OCI-LY7 (cell line): ENCODE measurements around the gene SYDE2.

Source experiments
- EZH2phosphoT487 ChIP-seq: fragments of 200-600 bp; sonication (generic); IDR thresholded peaks from 2 replicates; pipeline ENCODE4 v1.6.1; 2018; ENCODE audit warnings: low read depth, borderline replicate concordance, mild to moderate bottlenecking, mixed run types, antibody characterized with exemption, low read length, moderate library complexity, mixed read lengths
- TF ChIP-seq, protein P1 (sequence below): fragments of 200-600 bp; sonication (generic); conservative IDR thresholded peaks from 2 replicates; pipeline ENCODE4 v1.5.1; 2014; ENCODE audit warnings: mild to moderate bottlenecking, antibody characterized with exemption, low read length, moderate library complexity, mixed read lengths

DNA sequence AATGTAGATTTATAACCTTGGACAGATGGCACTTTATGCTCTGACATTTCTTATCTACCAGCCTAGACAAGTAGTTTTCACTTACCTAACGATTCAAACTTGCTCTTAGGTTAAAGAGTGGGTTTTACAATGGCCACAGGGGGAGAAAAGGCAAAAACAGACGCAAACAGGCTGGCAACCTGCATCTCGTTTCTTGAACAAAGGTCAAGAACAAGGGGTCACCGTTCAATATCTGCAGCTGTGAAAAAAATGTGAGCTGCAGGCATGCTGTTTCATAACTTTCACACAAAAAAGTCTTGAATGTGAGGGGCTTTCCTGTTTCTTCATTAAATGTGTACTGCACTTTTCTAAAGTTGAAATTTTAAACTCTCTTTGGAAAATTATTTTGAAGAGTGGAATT is 49.4 kb downstream of the SYDE2 start:
- TF ChIP-seq, protein P1, sequence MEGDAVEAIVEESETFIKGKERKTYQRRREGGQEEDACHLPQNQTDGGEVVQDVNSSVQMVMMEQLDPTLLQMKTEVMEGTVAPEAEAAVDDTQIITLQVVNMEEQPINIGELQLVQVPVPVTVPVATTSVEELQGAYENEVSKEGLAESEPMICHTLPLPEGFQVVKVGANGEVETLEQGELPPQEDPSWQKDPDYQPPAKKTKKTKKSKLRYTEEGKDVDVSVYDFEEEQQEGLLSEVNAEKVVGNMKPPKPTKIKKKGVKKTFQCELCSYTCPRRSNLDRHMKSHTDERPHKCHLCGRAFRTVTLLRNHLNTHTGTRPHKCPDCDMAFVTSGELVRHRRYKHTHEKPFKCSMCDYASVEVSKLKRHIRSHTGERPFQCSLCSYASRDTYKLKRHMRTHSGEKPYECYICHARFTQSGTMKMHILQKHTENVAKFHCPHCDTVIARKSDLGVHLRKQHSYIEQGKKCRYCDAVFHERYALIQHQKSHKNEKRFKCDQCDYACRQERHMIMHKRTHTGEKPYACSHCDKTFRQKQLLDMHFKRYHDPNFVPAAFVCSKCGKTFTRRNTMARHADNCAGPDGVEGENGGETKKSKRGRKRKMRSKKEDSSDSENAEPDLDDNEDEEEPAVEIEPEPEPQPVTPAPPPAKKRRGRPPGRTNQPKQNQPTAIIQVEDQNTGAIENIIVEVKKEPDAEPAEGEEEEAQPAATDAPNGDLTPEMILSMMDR: no peak
- no peak for TF ChIP-seq EZH2phosphoT487
